ENCODE results near the gene ZNF280D.

Gene ZNF280D

DNA sequence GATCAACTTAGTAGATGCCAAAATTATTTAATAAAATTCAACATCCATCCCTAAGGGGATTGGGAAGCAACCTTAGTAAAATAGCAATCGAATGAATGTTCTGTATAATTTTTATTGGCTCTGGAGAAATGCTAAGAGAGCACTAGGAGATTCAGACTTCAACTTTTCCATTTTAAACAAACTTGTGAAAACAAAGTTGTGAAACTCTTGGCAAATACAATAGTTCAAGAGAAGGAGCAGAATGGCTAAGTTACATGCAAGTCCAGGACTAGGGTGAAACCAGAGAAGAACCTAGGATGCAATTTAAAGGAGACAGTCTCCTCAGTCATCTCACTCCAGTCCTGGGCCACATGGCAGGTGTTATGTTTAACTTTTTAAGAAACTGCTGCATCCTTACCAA, 16.7 kb upstream of the ZNF280D start:
- no peak for DNase-seq

DNA sequence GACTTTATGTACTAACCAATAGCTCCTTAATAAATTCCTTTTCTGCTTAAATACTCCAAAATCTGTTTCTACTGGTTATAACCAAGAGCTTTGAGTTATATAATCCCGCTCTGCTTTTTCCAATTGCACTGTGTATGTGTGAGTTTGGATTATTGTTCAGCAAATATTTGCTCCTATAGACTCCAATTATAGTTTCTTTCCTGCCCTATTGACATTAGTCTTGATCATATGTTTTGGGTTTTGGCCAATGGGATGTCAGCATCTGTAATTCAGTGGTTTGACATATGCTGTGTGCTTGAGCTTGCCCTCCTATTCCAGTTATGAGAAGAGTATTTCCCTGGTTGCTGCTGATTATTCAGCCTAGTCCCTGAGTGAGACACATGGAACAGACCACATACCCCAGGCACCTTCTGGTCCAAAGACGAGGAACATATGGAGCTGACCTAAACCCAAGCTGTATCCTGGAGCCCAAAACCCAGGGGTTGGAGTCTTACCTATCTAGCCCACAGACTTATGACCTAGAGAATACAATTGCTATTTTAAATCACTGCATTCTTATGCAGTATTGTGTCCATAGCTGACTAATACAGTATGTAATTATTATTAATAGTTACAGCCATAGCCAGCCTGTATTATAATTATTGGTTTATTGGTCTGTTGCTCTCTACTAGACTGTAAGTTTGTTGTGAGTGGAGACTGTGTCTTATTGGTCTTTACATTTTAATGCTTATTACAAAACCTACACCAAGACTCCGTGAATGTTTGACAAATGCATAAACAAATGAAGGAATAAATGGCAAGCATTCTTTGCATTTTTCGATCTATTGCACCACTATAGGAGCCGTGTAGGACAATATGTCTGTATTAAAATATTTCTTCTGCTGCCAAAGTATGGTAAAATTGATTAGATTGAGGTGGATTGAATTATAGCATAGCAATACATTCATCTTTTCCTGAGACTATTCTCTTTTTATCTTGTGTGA, 11.7 kb upstream of the ZNF280D start:
- no peak for DNase-seq

DNA sequence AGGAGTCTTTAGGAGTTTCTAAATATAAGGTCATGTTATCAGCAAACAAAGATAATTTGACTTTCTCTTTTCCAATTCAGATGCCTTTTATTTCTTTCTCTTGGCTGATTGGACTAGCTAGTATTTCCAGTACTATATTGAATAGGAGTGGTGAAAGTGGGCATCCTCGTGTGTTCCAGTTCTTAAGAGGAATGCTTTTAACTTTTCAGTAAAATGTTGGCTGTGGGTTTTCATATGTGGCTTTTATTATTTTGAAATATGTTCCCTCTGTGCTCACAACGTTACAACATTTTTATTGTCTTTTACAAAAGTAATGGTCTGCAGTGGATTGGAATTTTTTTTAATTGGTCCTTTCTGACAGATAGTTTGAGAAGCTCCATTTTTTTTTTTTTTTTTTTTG, 8.2 kb upstream of the ZNF280D start:
- DNase-seq = no peak

DNA sequence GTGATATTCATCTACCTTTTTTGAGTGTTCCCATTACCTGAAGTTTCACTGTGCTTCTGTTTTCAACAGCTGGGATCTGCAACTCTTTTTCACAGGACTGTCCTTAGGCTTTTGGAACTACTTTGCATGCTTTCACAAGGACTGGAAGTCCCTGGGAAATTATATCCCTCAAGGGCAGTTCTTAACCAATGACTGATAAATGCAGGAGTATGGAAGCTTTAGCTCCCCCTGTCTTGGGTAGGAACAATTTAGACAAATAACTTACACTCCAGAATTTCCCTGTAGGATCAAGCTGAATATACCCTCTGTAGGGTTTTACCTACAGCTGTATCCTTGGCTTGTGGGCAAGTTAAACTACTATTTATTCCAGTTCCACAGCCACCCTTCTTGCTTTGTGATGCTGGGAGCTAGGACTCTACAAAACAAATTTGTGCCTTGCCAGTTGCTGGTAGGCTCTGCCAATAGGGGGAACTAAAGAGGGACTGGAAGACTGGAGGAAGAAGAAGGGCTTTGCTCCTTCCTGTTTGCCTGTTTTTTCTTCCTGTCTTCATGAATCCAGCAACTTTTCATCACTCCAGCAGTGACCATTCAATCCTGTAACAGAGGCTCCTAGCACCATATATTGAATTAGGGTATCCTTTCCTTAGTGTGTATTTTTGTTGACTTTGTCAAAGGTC, 6.8 kb upstream of the ZNF280D start:
- no peak for DNase-seq

DNA sequence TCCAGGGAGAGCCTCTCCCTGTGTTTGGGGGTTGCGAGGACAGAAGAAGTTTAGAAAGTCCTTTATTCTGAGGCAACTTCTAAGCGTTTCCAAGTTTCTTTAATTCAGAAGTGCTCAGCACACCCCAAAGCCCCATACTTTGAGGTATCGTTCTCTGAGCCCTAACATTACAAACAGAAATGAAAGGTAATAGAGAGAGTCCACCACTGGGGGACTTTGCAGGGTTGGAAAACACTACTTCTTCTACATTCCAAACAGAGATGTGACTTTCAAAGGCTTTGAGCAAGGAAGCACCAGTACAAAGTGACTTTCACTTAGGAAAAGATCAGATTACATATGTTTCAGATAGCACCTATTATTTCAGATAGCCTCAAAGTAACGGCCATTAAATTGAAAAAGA, 6.2 kb upstream of the ZNF280D start:
- DNase-seq = no peak

DNA sequence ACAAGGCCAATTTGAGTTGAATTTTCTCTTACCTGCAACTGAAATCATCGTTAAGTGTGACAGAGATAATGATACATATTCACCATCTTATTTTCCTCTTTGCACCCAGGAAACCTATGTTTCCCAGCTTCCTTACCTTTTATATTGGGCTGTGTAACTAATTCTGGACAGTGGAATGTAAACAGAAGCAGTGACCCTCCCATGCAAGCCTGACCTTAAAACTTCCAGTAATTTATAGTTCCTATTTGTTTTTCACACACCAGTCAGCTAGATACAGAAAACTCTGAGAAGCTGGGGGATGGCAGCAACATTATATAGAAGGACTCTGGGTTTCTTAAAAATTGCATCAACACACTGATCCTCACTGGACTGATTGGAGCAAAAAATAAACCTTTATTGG, 4.5 kb upstream of the ZNF280D start:
- no peak for DNase-seq

DNA sequence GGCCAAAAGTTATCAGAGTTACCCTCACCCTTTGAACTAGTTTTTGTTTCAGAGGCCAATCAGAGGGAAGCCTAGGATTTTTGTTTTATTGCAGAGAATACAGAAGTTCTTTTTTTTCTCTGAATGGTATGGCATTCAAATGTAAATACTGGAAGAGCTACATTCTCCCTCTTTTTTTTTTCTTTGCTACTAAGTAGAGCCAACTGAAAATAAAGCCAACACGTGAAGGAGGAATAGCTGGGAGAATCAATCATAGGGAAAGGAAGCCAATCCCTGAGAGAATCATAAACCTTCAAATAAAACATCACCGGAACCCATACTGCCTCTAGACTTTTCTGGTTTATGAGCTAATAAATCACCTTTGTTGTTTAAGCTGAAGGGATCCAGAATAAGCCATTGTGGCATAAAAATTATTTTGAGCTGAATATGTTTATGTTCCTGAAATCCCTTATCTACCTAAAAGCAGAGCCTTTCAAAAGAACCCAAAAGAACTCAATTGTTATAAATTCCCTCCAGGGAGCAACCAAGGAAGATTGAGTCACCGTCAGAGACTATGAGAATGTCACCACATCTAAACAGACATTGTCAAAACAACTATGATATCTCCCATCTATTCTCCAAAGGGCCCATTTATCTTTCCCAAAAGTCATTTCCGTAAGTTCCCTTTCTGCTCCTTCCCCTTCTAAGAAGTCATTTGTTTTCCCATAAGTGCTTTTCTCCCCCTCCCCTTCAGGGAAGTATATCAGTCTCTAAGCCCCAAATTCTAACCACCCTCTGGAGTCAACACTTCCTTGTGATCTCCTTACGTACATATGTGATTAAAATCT, 3.8 kb upstream of the ZNF280D start:
- DNase-seq = no peak

DNA sequence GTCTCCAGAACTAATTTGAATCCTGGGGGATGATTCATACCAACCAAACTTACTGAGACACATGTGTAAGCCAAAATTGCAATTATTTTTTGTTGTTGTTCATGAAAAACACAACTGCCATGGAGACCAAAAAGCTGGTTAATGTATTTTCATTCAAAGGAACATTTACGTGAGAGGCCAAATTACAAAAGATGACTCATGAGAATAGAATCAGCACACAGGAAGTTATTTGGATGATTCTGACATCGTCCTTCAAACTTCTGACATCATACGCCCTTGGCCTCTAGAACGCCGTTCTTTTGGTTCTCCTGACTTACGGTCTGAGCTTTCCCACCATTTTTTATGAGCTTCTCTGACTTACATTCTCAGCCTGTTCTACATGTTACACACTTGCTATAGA, 3.0 kb upstream of the ZNF280D start:
- DNase-seq = no peak

DNA sequence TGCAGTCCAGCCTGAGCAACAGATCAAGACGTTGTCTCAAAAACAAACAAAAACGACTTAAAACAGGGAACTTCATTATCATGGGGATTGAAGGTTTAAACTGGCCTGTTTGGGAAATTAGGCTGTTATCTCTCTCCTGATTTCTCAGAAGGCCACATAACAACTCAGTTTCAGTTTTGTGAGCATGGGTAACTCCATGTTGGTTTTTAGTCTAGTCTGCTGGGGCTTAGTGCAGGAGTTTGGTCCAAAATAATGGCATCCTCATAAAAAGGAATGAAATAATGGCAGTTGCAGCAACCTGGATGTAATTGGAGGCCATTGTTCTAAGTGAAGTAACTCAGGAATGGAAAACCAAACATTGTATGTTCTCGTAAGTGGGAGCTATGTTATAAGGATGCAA, 2.3 kb upstream of the ZNF280D start:
- no peak for DNase-seq

DNA sequence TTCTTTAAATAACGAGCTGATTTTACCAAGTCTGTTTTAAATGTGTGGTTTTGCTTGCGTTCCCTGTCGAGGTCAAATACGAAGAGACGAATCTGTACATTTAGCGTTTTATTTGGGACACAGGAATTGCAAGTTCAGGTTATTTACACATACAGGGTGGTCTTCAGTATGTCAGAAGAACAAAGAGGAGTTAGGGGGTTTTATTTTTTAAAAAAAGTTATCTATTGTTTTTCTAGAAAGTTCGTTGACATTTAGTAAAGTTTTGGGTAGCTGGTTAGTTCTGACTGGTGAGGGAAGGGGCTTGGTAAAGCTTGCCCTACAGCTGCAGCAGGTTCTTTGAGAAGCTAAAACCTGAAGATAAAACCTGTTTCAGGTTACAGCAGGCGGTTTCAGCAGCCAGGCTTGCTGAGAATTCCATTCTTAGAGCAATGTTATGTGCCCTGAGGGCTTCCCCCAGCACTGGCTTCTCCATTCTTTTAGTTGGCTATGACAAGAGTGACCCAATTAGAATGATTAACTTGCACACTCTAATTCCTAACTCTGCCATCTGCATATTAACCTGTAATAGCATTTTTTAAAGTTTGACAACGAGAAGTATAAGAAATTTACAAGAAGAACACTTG, 815 bp upstream of the ZNF280D start:
- no peak for DNase-seq

DNA sequence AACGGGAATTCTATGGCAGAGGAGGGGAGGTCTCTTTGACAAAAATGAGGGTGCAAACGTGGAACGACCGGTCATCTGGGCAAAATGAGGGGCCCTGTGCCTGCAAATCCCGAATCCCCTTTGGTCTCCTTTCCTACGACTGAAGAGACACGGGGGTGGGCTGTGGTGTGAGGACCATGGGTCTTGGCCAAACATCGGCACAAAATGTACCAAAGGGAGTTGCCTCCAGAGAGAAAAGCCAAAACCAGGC, 498 bp downstream of the ZNF280D start:
- DNase-seq = no peak

DNA sequence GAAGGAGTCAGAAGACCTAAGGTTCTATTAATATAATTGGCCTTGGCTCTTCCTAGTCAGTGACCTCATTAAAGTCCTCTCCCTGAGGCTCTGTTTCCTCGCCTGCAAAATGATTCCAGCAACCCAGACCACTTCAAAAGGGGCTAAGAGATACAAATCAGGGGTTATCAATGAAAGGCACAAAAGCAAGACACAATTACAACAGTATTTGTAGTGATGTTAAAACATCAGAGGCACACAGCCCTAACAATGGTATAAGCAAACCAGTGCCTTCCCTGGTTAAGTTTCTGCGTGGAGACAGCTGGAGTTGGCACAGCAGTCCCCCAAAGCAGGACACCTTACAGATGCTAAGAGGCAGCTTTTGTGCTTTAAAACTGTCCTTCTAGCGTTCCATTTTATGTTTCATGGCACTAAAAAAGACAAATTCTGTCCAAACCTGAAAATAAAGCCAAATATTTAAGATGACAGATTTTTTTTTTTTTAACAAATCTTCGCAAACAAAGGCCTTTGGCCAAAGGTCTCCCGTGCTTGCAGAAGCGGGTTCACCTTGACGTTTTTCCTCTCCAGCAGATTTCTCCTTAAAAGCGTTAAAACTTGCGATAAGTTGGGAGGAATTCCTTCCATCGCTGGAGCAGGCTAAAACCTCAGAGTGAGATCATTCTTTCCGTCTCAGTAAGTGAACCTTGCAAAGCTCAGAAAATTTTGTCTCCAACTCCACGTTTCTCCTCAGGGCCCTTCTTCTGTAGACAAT, 999 bp downstream of the ZNF280D start:
- DNase-seq = no peak

DNA sequence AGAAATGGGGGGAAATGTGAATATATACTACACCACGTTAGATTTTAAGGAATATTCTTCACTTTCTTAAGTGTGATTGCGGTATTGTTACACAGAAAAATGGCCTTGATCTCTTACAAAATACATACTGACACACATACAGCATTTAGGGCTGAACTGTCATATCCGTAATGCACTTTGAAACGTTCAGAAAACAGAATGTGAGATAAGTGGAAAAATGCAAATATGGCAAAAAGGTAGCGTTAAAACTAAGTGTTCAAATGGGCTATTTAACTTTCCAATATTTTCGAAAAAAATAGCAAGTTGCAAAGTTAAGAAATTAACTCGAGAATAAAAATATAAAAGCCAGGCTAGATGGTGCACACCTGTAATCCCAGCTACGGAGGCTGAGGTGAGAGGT, 1.8 kb downstream of the ZNF280D start:
- DNase-seq = no peak

DNA sequence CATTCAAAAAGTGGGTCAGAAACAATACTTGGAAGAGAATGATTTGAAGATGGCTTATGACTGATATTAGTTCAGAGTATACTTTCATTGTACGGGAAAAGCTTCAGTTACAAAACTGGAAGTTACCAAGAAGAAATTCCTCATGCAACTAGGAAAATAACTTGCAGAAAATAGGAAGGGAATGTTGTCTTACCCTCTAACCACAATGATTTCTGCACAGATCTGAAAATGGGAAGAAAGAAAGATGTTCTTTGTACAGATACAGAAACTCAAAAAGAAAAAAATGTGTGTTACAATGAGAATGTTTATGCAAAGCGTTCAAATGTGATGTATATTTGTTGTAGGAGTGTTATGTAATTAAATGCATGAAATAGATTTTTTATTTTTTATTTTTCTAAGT, 3.7 kb downstream of the ZNF280D start:
- DNase-seq = no peak

DNA sequence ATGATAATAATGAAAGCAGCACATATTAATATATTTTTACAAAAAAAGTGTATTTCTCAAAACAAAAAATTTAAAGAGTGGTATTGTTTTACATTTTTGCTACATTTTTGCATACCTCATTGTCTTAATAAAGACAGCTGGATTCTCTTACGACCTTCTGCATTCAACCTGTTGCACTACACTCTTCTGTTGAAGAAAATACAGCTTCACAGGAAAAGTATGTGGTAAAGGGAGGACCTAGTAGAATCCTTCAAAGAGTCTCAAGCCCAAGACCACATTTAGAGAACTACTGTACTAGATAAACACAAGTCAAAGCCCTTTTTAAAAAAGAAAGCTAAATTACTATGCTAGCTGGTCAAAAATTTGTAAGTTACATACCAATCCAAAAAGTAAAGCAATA, 7.9 kb downstream of the ZNF280D start:
- DNase-seq = no peak

DNA sequence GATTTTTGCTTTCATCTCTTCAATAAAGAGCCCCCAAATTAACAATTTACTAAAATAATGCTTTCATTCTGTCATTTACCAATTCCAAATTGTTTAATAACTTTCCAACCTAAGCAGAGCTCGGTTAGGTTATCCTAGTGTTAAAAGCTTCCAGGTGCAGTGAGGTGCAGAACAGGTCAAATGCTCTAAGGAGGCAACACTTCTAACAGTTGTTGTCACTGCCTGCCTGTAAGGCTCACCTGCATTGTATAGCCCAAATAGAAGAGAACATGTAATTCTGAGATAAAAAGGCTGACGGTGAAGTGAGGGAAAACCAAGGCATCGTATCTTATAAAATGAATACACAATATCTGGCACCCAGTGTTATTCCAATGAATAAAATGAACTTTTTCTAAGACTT, 9.1 kb downstream of the ZNF280D start:
- DNase-seq = no peak

DNA sequence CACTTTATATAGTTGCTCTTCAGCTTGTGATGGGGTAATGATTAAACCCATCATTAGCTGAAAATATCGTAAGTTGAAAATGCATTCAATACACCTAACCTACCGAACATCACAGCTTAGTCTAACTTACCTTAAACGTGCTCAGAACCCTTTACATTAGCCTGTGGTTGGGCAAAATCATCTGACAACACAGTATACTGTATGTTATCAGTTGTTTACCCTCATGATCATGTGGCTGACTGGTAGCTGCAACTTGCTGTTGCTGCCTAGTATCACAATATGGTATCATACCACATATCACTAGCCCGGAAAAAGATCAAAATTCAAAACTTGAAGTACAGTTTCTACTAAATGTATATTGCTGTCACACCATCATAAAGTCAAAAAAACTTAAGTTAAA, 9.5 kb downstream of the ZNF280D start:
- no peak for DNase-seq

DNA sequence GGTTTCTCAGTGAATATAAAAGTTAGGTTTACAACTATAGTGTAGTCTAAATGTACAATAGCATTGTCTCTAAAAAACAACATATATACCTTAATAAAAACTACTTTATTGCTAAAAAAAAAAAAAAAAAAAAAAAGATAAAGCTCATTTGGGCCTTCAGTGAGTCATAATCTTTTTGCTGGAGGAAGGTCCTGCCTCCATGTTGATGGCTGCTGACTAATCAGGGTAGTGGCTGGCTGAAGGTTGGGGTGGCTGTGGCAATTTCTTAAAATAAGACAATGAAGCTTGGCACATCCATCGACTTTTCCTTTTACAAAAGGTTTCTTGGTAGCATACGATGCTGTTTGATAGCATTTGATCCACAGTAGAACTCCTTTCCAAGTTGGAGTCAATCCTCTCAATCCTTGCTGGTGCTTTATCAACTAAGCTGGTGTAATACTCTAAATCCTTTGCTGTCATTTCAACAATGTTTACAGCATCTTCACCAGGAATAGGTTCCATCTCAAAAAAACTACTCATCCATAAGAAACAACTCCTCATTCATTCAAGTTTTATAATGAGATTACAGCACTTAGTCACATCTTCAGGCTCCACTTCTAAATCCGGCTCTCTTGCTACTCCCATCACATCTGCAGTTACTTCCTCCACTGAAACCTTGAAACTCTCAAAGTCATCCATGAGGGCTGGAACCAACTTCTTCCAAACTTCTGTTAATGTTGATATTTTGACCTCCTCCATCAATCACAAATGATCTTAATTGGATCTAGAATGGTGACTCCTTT, 13.3 kb downstream of the ZNF280D start:
- no peak for DNase-seq

DNA sequence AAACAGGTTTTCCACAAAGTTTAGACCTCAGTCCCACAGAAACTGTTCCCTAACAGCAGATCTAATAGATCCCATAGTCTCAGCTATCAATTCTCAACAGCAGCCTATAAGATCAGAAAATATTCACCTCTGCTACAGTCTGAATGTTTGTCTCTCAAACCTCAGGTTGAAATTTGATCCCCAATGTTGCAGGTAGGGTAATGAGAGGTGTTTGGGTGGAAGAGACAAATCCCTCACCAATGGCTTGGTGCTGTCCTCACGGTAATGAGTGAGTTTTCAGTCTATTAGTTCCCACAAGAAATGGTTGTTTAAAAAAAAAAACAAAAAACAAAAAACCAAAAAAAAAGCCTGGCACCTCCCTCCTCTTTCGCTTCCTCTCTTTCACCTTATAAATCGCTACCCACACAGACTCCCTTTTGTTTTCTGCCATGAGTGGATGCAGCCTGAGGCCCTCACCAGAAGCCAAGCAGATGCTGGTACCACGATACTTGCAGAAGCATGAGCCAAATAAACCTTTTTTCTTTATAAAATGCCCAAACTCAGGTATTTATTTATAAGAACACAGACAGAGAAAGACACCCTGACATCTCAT, 14.2 kb downstream of the ZNF280D start:
- DNase-seq = no peak

DNA sequence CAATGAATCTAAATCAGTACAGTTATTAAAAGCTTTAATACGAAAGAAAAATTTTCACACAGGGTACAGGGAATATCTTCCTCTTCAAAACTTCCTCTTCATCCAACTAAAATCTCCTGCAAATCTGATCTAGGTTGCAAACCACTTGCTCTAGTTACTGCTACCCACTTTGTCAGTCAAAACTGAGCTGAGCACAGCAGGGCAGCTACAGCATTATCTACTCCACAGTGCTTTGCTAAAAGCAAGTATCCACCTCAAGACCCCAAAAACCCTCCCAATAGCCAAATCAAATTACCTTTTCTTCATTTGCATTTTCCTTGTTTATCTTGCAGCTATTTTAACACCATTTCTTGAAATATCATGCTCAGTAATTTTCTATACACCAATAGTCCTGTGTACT, 14.7 kb downstream of the ZNF280D start:
- DNase-seq = no peak

DNA sequence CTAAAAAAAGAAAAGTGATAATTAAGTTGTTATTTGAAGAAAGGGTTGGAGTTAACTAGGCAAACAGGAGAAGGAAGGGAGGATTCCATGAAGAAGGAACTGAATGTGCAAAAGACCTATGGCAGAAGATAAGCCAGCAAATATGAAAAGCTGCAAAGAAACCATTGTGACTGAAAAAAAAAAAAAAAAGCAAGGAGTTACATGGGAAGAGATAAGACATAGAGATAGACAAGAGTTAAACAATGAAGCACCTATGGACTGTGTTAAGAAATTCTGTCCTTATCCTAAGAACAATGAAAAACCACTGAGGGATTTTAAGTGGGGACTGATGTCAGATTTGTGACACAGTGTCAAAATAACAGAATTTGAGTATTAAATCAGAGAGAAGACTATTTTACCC, 17.0 kb downstream of the ZNF280D start:
- no peak for DNase-seq
